ENCODE data around the gene COG1. TPM values are rescaled to one million over a fixed set of nuclear protein-coding genes. Genes with fewer than 3 reads are reported as not detected.

COG1 gene
- total and polyA plus RNA-seq, 9 of the 15 experiments (the other 6 are each of a cell fraction or from before 2014, with no cell fraction given): 9.5 to 26.8 (median 12.9) TPM

GRCh38 chr17:73157521-73157890 is 35.3 kb upstream of the COG1 start (continued):
- no peak for TF ChIP-seq CHD7 (IDR thresholded peaks at IDR 0.05; ENCODE audit: low read depth, low read length)
- peak; percentile 50; the same call in 1 of the 2 replicates for TF ChIP-seq NFIC (IDR thresholded peaks at IDR 0.05)
- no peak for TF ChIP-seq PHTF2 (CRISPR knock-in tag; IDR thresholded peaks at IDR 0.05)
- no peak for TF ChIP-seq IFI16 (CRISPR knock-in tag; IDR thresholded peaks at IDR 0.05)
- TF ChIP-seq NCOR1 (IDR thresholded peaks at IDR 0.05): no peak
- no peak for TF ChIP-seq SMAD3 (CRISPR knock-in tag; conservative IDR thresholded peaks at IDR 0.05)
- no peak for TF ChIP-seq MTA2 (IDR thresholded peaks at IDR 0.05; ENCODE audit: low read depth)
- TF ChIP-seq ETV1 (tag; conservative IDR thresholded peaks at IDR 0.05; ENCODE audit: low read depth): no peak
- no peak for TF ChIP-seq DIDO1 (tag; IDR thresholded peaks at IDR 0.05; ENCODE audit: low read depth)
- TF ChIP-seq HDAC8 (tag; IDR thresholded peaks at IDR 0.05): no peak
- TF ChIP-seq NUFIP1 (IDR thresholded peaks at IDR 0.05; ENCODE audit: partially characterized antibody): no peak
- TF ChIP-seq ZFP30 (CRISPR knock-in tag; IDR thresholded peaks at IDR 0.05; ENCODE audit: borderline replicate concordance): no peak

Measured in K562 (cell line).